ENCODE data around the gene NCKAP5.
A peak's percentile ranks its signal among the peaks of the same experiment; 100 is the strongest.

The NCKAP5 gene

GRCh38 chr2:133574186-133574585, 5.9 kb upstream of the NCKAP5 start:
- 74% methylated on average over 5 of the region's 5 CpGs for WGBS
- H3K4me1 ChIP-seq (ENCODE audit: insufficient read depth, low read length): peaks cover 34% of the 10 kb centered on the region
- H3K9me3 ChIP-seq (ENCODE audit: insufficient read depth, low read depth, low read length): no peaks in the 10 kb centered on the region

GRCh38 chr2:133573491-133574162, 5.4 kb upstream of the NCKAP5 start:
- 92% methylated on average over 6 of the region's 6 CpGs for WGBS
- Histone ChIP-seq H3K9ac (ENCODE audit: low read depth, low read length) (no peak overlapping the region), H3K27ac (ENCODE audit: low read depth, low read length) (no peak overlapping the region), H3K36me3 (ENCODE audit: insufficient read depth, low read length) (no peaks in the 10 kb centered on the region), H3K27me3 (ENCODE audit: insufficient read depth, low read length) (no peaks in the 10 kb centered on the region), H3K4me1 (ENCODE audit: insufficient read depth, low read length) (peaks cover 40% of the 10 kb centered on the region), H3K9me3 (ENCODE audit: insufficient read depth, low read depth, low read length) (no peaks in the 10 kb centered on the region), H3K4me3 (ENCODE audit: low read length) (no peak overlapping the region)

More at GRCh38 chr2:133574186-133574585, 5.9 kb upstream of the NCKAP5 start:
- no peak overlapping the region for H3K4me3 ChIP-seq (ENCODE audit: low read length)
- no peak overlapping the region for H3K27ac ChIP-seq (ENCODE audit: low read depth, low read length)
- H3K27me3 ChIP-seq (ENCODE audit: insufficient read depth, low read length): no peaks in the 10 kb centered on the region
- H3K36me3 ChIP-seq (ENCODE audit: insufficient read depth, low read length): no peaks in the 10 kb centered on the region
- no peak overlapping the region for H3K9ac ChIP-seq (ENCODE audit: low read depth, low read length)

GRCh38 chr2:133571249-133571648, 3.0 kb upstream of the NCKAP5 start:
- Histone ChIP-seq H3K4me1 (ENCODE audit: insufficient read depth, low read length) (peaks cover 60% of the 10 kb centered on the region), H3K9ac (ENCODE audit: low read depth, low read length) (no peak overlapping the region), H3K9me3 (ENCODE audit: insufficient read depth, low read depth, low read length) (no peaks in the 10 kb centered on the region), H3K27me3 (ENCODE audit: insufficient read depth, low read length) (no peaks in the 10 kb centered on the region), H3K36me3 (ENCODE audit: insufficient read depth, low read length) (no peaks in the 10 kb centered on the region), H3K27ac (ENCODE audit: low read depth, low read length) (peak overlapping the region; percentile 51; the same call in 1 of the 2 replicates), H3K4me3 (ENCODE audit: low read length) (0 out of 2 replicates have a peak overlapping the region, but pooled peaks have one; percentile 5)
- 26% methylated on average over 4 of the region's 6 CpGs for WGBS

GRCh38 chr2:133570542-133570941, 2.3 kb upstream of the NCKAP5 start:
- Histone ChIP-seq H3K9me3 (ENCODE audit: insufficient read depth, low read depth, low read length) (no peaks in the 10 kb centered on the region), H3K4me1 (ENCODE audit: insufficient read depth, low read length) (peaks cover 60% of the 10 kb centered on the region), H3K9ac (ENCODE audit: low read depth, low read length) (no peak overlapping the region), H3K27ac (ENCODE audit: low read depth, low read length) (peak overlapping the region; percentile 34; the same call in 1 of the 2 replicates), H3K36me3 (ENCODE audit: insufficient read depth, low read length) (no peaks in the 10 kb centered on the region), H3K27me3 (ENCODE audit: insufficient read depth, low read length) (no peaks in the 10 kb centered on the region), H3K4me3 (ENCODE audit: low read length) (no peak overlapping the region)
- WGBS: 83% methylated on average over 5 of the region's 5 CpGs

- H3K4me3 ChIP-seq (ENCODE audit: low read length): no peak overlapping the region
- H3K4me1 ChIP-seq (ENCODE audit: insufficient read depth, low read length): peaks cover 60% of the 10 kb centered on the region
- H3K27me3 ChIP-seq (ENCODE audit: insufficient read depth, low read length): no peaks in the 10 kb centered on the region
- no peaks in the 10 kb centered on the region for H3K9me3 ChIP-seq (ENCODE audit: insufficient read depth, low read depth, low read length)
- H3K9ac ChIP-seq (ENCODE audit: low read depth, low read length): no peak overlapping the region
- no peaks in the 10 kb centered on the region for H3K36me3 ChIP-seq (ENCODE audit: insufficient read depth, low read length)
- WGBS: 94% methylated on average over 3 of the region's 4 CpGs
- no peak overlapping the region for H3K27ac ChIP-seq (ENCODE audit: low read depth, low read length)
Observed at GRCh38 chr2:133569286-133569830, 1.1 kb upstream of the NCKAP5 start.

GRCh38 chr2:133568598-133568997, 335 bp upstream of the NCKAP5 start:
- peaks cover 54% of the 10 kb centered on the region for H3K4me1 ChIP-seq (ENCODE audit: insufficient read depth, low read length)
- WGBS: 87% methylated on average over 4 of the region's 5 CpGs
- no peak overlapping the region for H3K27ac ChIP-seq (ENCODE audit: low read depth, low read length)
- H3K4me3 ChIP-seq (ENCODE audit: low read length): peak overlapping the region; percentile 14; the same call in 1 of the 2 replicates
- H3K27me3 ChIP-seq (ENCODE audit: insufficient read depth, low read length): no peaks in the 10 kb centered on the region
- no peak overlapping the region for H3K9ac ChIP-seq (ENCODE audit: low read depth, low read length)
- no peaks in the 10 kb centered on the region for H3K9me3 ChIP-seq (ENCODE audit: insufficient read depth, low read depth, low read length)
- no peaks in the 10 kb centered on the region for H3K36me3 ChIP-seq (ENCODE audit: insufficient read depth, low read length)

- H3K9ac ChIP-seq (ENCODE audit: low read depth, low read length): no peak overlapping the region
- no peaks in the 10 kb centered on the region for H3K36me3 ChIP-seq (ENCODE audit: insufficient read depth, low read length)
- H3K4me1 ChIP-seq (ENCODE audit: insufficient read depth, low read length): peaks cover 10% of the 10 kb centered on the region
- H3K4me3 ChIP-seq (ENCODE audit: low read length): no peak overlapping the region
- WGBS: 95% methylated on average over 4 of the region's 4 CpGs
- no peaks in the 10 kb centered on the region for H3K9me3 ChIP-seq (ENCODE audit: insufficient read depth, low read depth, low read length)
- H3K27ac ChIP-seq (ENCODE audit: low read depth, low read length): no peak overlapping the region
- no peaks in the 10 kb centered on the region for H3K27me3 ChIP-seq (ENCODE audit: insufficient read depth, low read length)
Observed at GRCh38 chr2:133562558-133562957, 5.7 kb downstream of the NCKAP5 start.

- no peaks in the 10 kb centered on the region for H3K36me3 ChIP-seq (ENCODE audit: insufficient read depth, low read length)
- no peaks in the 10 kb centered on the region for H3K9me3 ChIP-seq (ENCODE audit: insufficient read depth, low read depth, low read length)
- WGBS: 43% methylated on average over 2 of the region's 3 CpGs
- H3K9ac ChIP-seq (ENCODE audit: low read depth, low read length): no peak overlapping the region
- no peaks in the 10 kb centered on the region for H3K27me3 ChIP-seq (ENCODE audit: insufficient read depth, low read length)
- H3K4me3 ChIP-seq (ENCODE audit: low read length): no peak overlapping the region
- H3K27ac ChIP-seq (ENCODE audit: low read depth, low read length): no peak overlapping the region
- H3K4me1 ChIP-seq (ENCODE audit: insufficient read depth, low read length): no peaks in the 10 kb centered on the region; the same call in 1 of the 2 replicates
Observed at GRCh38 chr2:133561045-133561852, 7.0 kb downstream of the NCKAP5 start.

GRCh38 chr2:133557614-133558013, 10.6 kb downstream of the NCKAP5 start:
- Histone ChIP-seq H3K27me3 (ENCODE audit: insufficient read depth, low read length) (no peaks in the 10 kb centered on the region), H3K9ac (ENCODE audit: low read depth, low read length) (no peak overlapping the region)
- 83% methylated on average over 3 of the region's 3 CpGs for WGBS

GRCh38 chr2:133553838-133554408, 14.3 kb downstream of the NCKAP5 start:
- H3K27ac ChIP-seq (ENCODE audit: low read depth, low read length): no peak overlapping the region
- H3K4me1 ChIP-seq (ENCODE audit: insufficient read depth, low read length): no peaks in the 10 kb centered on the region; the same call in 1 of the 2 replicates
- no peaks in the 10 kb centered on the region for H3K9me3 ChIP-seq (ENCODE audit: insufficient read depth, low read depth, low read length)
- H3K27me3 ChIP-seq (ENCODE audit: insufficient read depth, low read length): no peaks in the 10 kb centered on the region
- 91% methylated on average over 2 of the region's 2 CpGs for WGBS
- no peaks in the 10 kb centered on the region for H3K36me3 ChIP-seq (ENCODE audit: insufficient read depth, low read length)
- H3K9ac ChIP-seq (ENCODE audit: low read depth, low read length): no peak overlapping the region
- no peak overlapping the region for H3K4me3 ChIP-seq (ENCODE audit: low read length)

More at GRCh38 chr2:133557614-133558013, 10.6 kb downstream of the NCKAP5 start:
- Histone ChIP-seq H3K4me1 (ENCODE audit: insufficient read depth, low read length) (no peaks in the 10 kb centered on the region; the same call in 1 of the 2 replicates), H3K9me3 (ENCODE audit: insufficient read depth, low read depth, low read length) (no peaks in the 10 kb centered on the region), H3K4me3 (ENCODE audit: low read length) (no peak overlapping the region), H3K36me3 (ENCODE audit: insufficient read depth, low read length) (no peaks in the 10 kb centered on the region), H3K27ac (ENCODE audit: low read depth, low read length) (no peak overlapping the region)

- no peaks in the 10 kb centered on the region for H3K36me3 ChIP-seq (ENCODE audit: insufficient read depth, low read length)
- H3K4me3 ChIP-seq (ENCODE audit: low read length): no peak overlapping the region
- H3K9me3 ChIP-seq (ENCODE audit: insufficient read depth, low read depth, low read length): no peaks in the 10 kb centered on the region
- H3K27ac ChIP-seq (ENCODE audit: low read depth, low read length): no peak overlapping the region
- no peaks in the 10 kb centered on the region; the same call in 1 of the 2 replicates for H3K4me1 ChIP-seq (ENCODE audit: insufficient read depth, low read length)
- WGBS: 94% methylated on average over 4 of the region's 4 CpGs
- no peaks in the 10 kb centered on the region for H3K27me3 ChIP-seq (ENCODE audit: insufficient read depth, low read length)
- no peak overlapping the region for H3K9ac ChIP-seq (ENCODE audit: low read depth, low read length)
Observed at GRCh38 chr2:133553251-133553650, 15.0 kb downstream of the NCKAP5 start.
